K562 (cell line): Measurements from ENCODE around the gene ZSCAN29. TPM values are rescaled to one million over a fixed set of nuclear protein-coding genes. Genes with fewer than 3 reads are reported as not detected.

Experiments
- ELF2 ChIP-seq: fragments of 250-450 bp; sonication (Bioruptor Pico); IDR thresholded peaks from 2 replicates; pipeline ENCODE4 v1.5.0; 2021; ENCODE audit warnings: mild to moderate bottlenecking
- PPARD ChIP-seq: fragments of 250-450 bp; sonication (Bioruptor Pico); IDR thresholded peaks from 2 replicates; pipeline ENCODE4 v1.8.0; 2022; ENCODE audit warnings: inconsistent platforms, mild to moderate bottlenecking, moderate library complexity
- PTTG1 ChIP-seq: fragments of 450-650 bp; IDR thresholded peaks from 2 replicates; pipeline ENCODE4 v1.6.1; 2016; ENCODE audit warnings: low read depth, mild to moderate bottlenecking, missing genetic modification characterization, missing compliant biosample characterization
- RAD21 ChIP-seq, 2 experiments: fragments of 250-450 bp in 1 of 2; fragments of 450-650 bp in 1 of 2; sonication (Bioruptor Pico) in 1 of 2; formaldehyde crosslinking in 1 of 2; IDR thresholded peaks in 1 of 2; conservative IDR thresholded peaks in 1 of 2; 2 replicates each; pipeline versions ENCODE4 v1.4.0 to v1.8.0; 2020 to 2022; ENCODE audit warnings: mild to moderate bottlenecking in 2 of 2, moderate library complexity in 1 of 2
- RCOR1 ChIP-seq, 2 experiments: IDR thresholded peaks; 2 replicates each; pipeline ENCODE4 v1.6.1; 2012; ENCODE audit warnings: low read depth in 2 of 2, low read length in 2 of 2, borderline replicate concordance in 1 of 2, improper control_type of control experiment in 1 of 2
- ZNF175 ChIP-seq: fragments of 200-800 bp; sonication (Bioruptor generic); IDR thresholded peaks from 2 replicates; pipeline ENCODE4 v1.6.1; 2016; ENCODE audit warnings: low read depth, mild to moderate bottlenecking, missing genetic modification characterization, missing compliant biosample characterization
- ZNF212 ChIP-seq: fragments of 450-650 bp; formaldehyde crosslinking; IDR thresholded peaks from 2 replicates; pipeline ENCODE4 v1.4.0; 2020; ENCODE audit warnings: mild to moderate bottlenecking
- ZNF274 ChIP-seq: IDR thresholded peaks from 2 replicates; pipeline ENCODE4 v1.6.1; 2011; ENCODE audit warnings: low read depth, mild to moderate bottlenecking, low read length, moderate library complexity, borderline replicate concordance
- ZNF316 ChIP-seq: fragments of 450-650 bp; IDR thresholded peaks from 2 replicates; pipeline ENCODE4 v1.6.1; 2016
- polyA plus RNA-seq, 8 experiments: library from polyadenylated mRNA; depleted of rRNA in 4 of 8; stranded (reverse) in 5 of 8; unstranded in 3 of 8; fragments of >200 nt; fragmentation: Nextera tagmentation in 2 of 8; fragmentation: Illumina TruSeq in 1 of 8; extraction: Ambion mirVana in 2 of 8; extraction: Trizol in 1 of 8; gene quantifications; 2 replicates each; pipeline versions ENCODE4 v1.2.1 to v1.2.3, GENCODE V29; 2011 to 2014; ENCODE audit warnings: inconsistent platforms in 1 of 8, missing spikeins in 1 of 8
- total RNA-seq, 7 experiments: library from RNA; depleted of rRNA in 6 of 7; stranded (reverse); fragments of >200 nt in 6 of 7; fragmentation: Illumina TruSeq in 2 of 7; extraction: Trizol in 2 of 7; gene quantifications; 2 replicates each; pipeline versions ENCODE4 v1.2.1 to v1.2.3, GENCODE V29; 2011 to 2021; ENCODE audit warnings: low replicate concordance in 1 of 7
- TF ChIP-seq, protein P1 (sequence below), 2 experiments: fragments of 450-650 bp; formaldehyde crosslinking in 1 of 2; IDR thresholded peaks; 2 replicates each; pipeline versions ENCODE4 v1.4.0 to v1.6.1; 2014 to 2020; ENCODE audit warnings: mild to moderate bottlenecking in 2 of 2, borderline replicate concordance in 1 of 2, low read depth in 1 of 2
- TF ChIP-seq, protein P2 (sequence below): fragments of 450-650 bp; formaldehyde crosslinking; IDR thresholded peaks from 2 replicates; pipeline ENCODE4 v1.4.0; 2020; ENCODE audit warnings: mild to moderate bottlenecking, moderate library complexity
- TF ChIP-seq, protein P3 (sequence below), 3 experiments: IDR thresholded peaks in 2 of 3; conservative IDR thresholded peaks in 1 of 3; 2 replicates each; pipeline ENCODE4 v1.5.1; 2011 to 2012; ENCODE audit warnings: low read length in 3 of 3, mild to moderate bottlenecking in 3 of 3, control low read depth in 2 of 3, improper control_type of control experiment in 1 of 3, inconsistent platforms in 1 of 3, low read depth in 1 of 3, mixed read lengths in 1 of 3, moderate library complexity in 1 of 3; ENCODE audit not compliant: insufficient read depth in 2 of 3

ZSCAN29 gene
- total and polyA plus RNA-seq, 9 of the 15 experiments (the other 6 are each of a cell fraction or from before 2014, with no cell fraction given): 2.5 to 28.6 (median 19.7) TPM

DNA sequence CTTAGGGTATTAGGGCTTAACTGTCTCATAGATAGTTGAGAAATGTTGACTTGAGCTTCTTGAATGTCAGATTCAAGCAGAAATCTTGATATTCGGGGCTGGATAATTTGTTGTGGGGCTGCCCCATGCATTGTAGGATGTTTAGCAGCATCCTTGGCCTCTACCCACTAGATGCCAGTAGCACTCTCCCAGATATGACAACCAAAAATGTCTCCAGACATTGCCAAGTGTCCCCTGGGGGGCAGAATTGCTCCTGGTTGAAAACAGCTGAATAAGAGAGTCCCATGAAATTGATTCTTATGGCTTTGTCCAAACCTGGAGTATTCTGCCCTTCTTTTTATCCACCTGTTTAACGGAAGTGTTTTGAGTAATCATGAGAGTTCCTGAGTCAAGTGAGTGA, 24.5 kb downstream of the ZSCAN29 start (continued):
- TF ChIP-seq, protein P1, sequence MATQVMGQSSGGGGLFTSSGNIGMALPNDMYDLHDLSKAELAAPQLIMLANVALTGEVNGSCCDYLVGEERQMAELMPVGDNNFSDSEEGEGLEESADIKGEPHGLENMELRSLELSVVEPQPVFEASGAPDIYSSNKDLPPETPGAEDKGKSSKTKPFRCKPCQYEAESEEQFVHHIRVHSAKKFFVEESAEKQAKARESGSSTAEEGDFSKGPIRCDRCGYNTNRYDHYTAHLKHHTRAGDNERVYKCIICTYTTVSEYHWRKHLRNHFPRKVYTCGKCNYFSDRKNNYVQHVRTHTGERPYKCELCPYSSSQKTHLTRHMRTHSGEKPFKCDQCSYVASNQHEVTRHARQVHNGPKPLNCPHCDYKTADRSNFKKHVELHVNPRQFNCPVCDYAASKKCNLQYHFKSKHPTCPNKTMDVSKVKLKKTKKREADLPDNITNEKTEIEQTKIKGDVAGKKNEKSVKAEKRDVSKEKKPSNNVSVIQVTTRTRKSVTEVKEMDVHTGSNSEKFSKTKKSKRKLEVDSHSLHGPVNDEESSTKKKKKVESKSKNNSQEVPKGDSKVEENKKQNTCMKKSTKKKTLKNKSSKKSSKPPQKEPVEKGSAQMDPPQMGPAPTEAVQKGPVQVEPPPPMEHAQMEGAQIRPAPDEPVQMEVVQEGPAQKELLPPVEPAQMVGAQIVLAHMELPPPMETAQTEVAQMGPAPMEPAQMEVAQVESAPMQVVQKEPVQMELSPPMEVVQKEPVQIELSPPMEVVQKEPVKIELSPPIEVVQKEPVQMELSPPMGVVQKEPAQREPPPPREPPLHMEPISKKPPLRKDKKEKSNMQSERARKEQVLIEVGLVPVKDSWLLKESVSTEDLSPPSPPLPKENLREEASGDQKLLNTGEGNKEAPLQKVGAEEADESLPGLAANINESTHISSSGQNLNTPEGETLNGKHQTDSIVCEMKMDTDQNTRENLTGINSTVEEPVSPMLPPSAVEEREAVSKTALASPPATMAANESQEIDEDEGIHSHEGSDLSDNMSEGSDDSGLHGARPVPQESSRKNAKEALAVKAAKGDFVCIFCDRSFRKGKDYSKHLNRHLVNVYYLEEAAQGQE (IDR thresholded peaks at IDR 0.05; ENCODE audit: borderline replicate concordance): peak; percentile 29; the same call in 1 of the 2 replicates
- TF ChIP-seq, protein P1 (CRISPR knock-in tag; IDR thresholded peaks at IDR 0.05; ENCODE audit: low read depth): no peak
- no peak for TF ChIP-seq ZNF212 (CRISPR knock-in tag)
- no peak for TF ChIP-seq ZNF316
- peak; percentile 28 to 57 for TF ChIP-seq RAD21 (CRISPR knock-in tag; conservative IDR thresholded peaks at IDR 0.05 in 1 of 2, IDR thresholded peaks at IDR 0.05 in 1 of 2)
- TF ChIP-seq PPARD (CRISPR knock-in tag): no peak
- no peak for TF ChIP-seq ZNF274
- no peak for TF ChIP-seq ELF2 (CRISPR knock-in tag)
- TF ChIP-seq, protein P2, sequence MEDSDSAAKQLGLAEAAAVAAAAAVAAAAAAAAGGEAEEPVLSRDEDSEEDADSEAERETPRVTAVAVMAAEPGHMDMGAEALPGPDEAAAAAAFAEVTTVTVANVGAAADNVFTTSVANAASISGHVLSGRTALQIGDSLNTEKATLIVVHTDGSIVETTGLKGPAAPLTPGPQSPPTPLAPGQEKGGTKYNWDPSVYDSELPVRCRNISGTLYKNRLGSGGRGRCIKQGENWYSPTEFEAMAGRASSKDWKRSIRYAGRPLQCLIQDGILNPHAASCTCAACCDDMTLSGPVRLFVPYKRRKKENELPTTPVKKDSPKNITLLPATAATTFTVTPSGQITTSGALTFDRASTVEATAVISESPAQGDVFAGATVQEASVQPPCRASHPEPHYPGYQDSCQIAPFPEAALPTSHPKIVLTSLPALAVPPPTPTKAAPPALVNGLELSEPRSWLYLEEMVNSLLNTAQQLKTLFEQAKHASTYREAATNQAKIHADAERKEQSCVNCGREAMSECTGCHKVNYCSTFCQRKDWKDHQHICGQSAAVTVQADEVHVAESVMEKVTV (CRISPR knock-in tag): 0 out of 2 replicates have a peak, but pooled peaks have one; percentile 35
- no peak for TF ChIP-seq ZNF175 (CRISPR knock-in tag)
- TF ChIP-seq RCOR1 (IDR thresholded peaks at IDR 0.05; ENCODE audit: borderline replicate concordance in 1 of 2, low read depth in 2 of 2, low read length in 2 of 2): no peak
- TF ChIP-seq PTTG1 (tag): no peak
- TF ChIP-seq, protein P3, sequence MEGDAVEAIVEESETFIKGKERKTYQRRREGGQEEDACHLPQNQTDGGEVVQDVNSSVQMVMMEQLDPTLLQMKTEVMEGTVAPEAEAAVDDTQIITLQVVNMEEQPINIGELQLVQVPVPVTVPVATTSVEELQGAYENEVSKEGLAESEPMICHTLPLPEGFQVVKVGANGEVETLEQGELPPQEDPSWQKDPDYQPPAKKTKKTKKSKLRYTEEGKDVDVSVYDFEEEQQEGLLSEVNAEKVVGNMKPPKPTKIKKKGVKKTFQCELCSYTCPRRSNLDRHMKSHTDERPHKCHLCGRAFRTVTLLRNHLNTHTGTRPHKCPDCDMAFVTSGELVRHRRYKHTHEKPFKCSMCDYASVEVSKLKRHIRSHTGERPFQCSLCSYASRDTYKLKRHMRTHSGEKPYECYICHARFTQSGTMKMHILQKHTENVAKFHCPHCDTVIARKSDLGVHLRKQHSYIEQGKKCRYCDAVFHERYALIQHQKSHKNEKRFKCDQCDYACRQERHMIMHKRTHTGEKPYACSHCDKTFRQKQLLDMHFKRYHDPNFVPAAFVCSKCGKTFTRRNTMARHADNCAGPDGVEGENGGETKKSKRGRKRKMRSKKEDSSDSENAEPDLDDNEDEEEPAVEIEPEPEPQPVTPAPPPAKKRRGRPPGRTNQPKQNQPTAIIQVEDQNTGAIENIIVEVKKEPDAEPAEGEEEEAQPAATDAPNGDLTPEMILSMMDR (IDR thresholded peaks at IDR 0.05 in 2 of 3, conservative IDR thresholded peaks at IDR 0.05 in 1 of 3; ENCODE audit: insufficient read depth in 2 of 3, low read depth in 1 of 3, low read length in 3 of 3): peak; percentile 44 to 79 (median 75)
